ENCODE data around the gene TSPY1.
"Not testable (repeated sequence)": the region's sequence is repeated elsewhere in the genome, so short reads cannot be mapped to it uniquely, and the experiment has no call there.

TSPY1 gene

GRCh38 chrY:9466655-9467054 lies at the start of gene TSPY1:
TSPY1 (plus strand) TSS chrY:9466955; CDS start chrY:9467001, 46 bp downstream.
- DNase-seq (ENCODE audit: low spot score): not testable (repeated sequence)

DNA sequence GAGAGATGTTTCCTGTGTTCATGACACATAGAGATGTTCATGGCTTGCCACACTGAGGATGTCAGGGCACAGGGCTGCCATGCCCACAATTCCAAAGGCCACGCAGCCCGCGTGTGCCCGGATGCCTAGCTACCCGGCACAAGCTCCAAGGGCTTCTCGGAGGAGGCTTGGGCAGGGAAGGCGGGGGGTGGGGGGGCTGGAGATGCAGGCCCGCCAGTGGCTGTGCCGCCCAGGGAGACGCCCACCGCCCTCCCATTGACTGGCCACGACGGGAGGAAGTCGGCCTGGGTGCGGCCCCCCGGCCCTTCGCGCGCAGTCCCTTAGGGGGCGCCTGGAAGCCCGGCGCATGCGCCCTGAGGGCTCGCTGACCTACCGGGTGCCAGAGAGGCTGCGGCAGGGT lies 20.2 kb downstream of the TSPY1 start, which contains the start of gene TSPY9:
Gene TSPY9, plus strand, starts transcription at position 301 of the 400 bp plus-strand sequence. Its CDS starts 46 bp downstream, at position 347.
- not testable (repeated sequence) for DNase-seq (ENCODE audit: low spot score)

GRCh38 chrY:9504396-9504795 lies 37.6 kb downstream of the TSPY1 start:
- DNase-seq (ENCODE audit: low spot score): not testable (repeated sequence)

GRCh38 chrY:9516287-9516686 lies 49.5 kb downstream of the TSPY1 start:
- DNase-seq (ENCODE audit: low spot score): not testable (repeated sequence)
